GM12878 (cell line): ENCODE measurements around the gene HPF1. TPM values are rescaled to one million over a fixed set of nuclear protein-coding genes. Genes with fewer than 3 reads are reported as not detected.

Experiments used
- ATF3 ChIP-seq: IDR thresholded peaks from 2 replicates; pipeline ENCODE4 v1.6.1; 2011; ENCODE audit warnings: low read depth, mild to moderate bottlenecking, low read length, moderate library complexity, borderline replicate concordance; ENCODE audit errors: extremely low read depth
- CUX1 ChIP-seq: IDR thresholded peaks from 2 replicates; pipeline ENCODE4 v1.6.1; 2012; ENCODE audit warnings: improper control_type of control experiment, low read depth, low read length; ENCODE audit not compliant: insufficient replicate concordance
- GABPA ChIP-seq: IDR thresholded peaks from 2 replicates; pipeline ENCODE4 v1.6.1; 2014; ENCODE audit warnings: antibody characterized with exemption, low read depth, mild to moderate bottlenecking, inconsistent platforms
- KDM1A ChIP-seq: fragments of 200-600 bp; sonication (generic); IDR thresholded peaks from 2 replicates; pipeline ENCODE4 v1.6.1; 2016; ENCODE audit warnings: borderline replicate concordance
- KLF5 ChIP-seq: fragments of 450-650 bp; IDR thresholded peaks from 2 replicates; pipeline ENCODE4 v1.6.1; 2014; ENCODE audit warnings: mild to moderate bottlenecking; ENCODE audit not compliant: partially characterized antibody
- NFYB ChIP-seq: IDR thresholded peaks from 2 replicates; pipeline ENCODE4 v1.6.1; 2011; ENCODE audit warnings: low read depth, mild to moderate bottlenecking, low read length, improper control_type of control experiment, moderate library complexity; ENCODE audit not compliant: insufficient read depth
- NR2C1 ChIP-seq: fragments of 450-650 bp; IDR thresholded peaks from 2 replicates; pipeline ENCODE4 v1.6.1; 2017; ENCODE audit warnings: antibody characterized with exemption, mild to moderate bottlenecking, moderate library complexity
- PRDM15 ChIP-seq: fragments of 450-650 bp; formaldehyde crosslinking; IDR thresholded peaks from 2 replicates; pipeline ENCODE4 v1.4.0; 2020; ENCODE audit warnings: mild to moderate bottlenecking, moderate library complexity
- RAD21 ChIP-seq: IDR thresholded peaks from 2 replicates; pipeline ENCODE4 v1.6.1; 2011; ENCODE audit warnings: mild to moderate bottlenecking, low read depth, low read length, moderate library complexity; ENCODE audit not compliant: insufficient read depth
- RAD51 ChIP-seq: fragments of 450-650 bp; IDR thresholded peaks from 2 replicates; pipeline ENCODE4 v1.6.1; 2016; ENCODE audit warnings: moderate library complexity, mild to moderate bottlenecking, inconsistent platforms
- SMAD1 ChIP-seq: fragments of 450-650 bp; IDR thresholded peaks from 2 replicates; pipeline ENCODE4 v1.6.1; 2018; ENCODE audit warnings: mild to moderate bottlenecking, low read depth; ENCODE audit not compliant: partially characterized antibody
- STAT3 ChIP-seq: IDR thresholded peaks from 2 replicates; pipeline ENCODE4 v1.6.1; 2011; ENCODE audit warnings: low read depth, low read length, improper control_type of control experiment
- SUPT20H ChIP-seq: IDR thresholded peaks from 2 replicates; pipeline ENCODE4 v1.6.1; 2011; ENCODE audit warnings: low read depth, mild to moderate bottlenecking, low read length, moderate library complexity, borderline replicate concordance; ENCODE audit not compliant: control insufficient read depth
- USF1 ChIP-seq: IDR thresholded peaks from 2 replicates; pipeline ENCODE4 v1.6.1; 2011; ENCODE audit warnings: borderline replicate concordance, low read depth, mild to moderate bottlenecking, moderate library complexity, mixed read lengths, low read length; ENCODE audit not compliant: insufficient read depth; ENCODE audit errors: extremely low read length
- ZBTB4 ChIP-seq: fragments of 450-650 bp; formaldehyde crosslinking; IDR thresholded peaks from 2 replicates; pipeline ENCODE4 v1.4.0; 2022; ENCODE audit warnings: mild to moderate bottlenecking, moderate library complexity
- polyA plus RNA-seq, 11 experiments: library from polyadenylated mRNA; depleted of rRNA in 4 of 11; unstranded in 6 of 11; stranded (reverse) in 5 of 11; fragments of >200 nt; fragmentation: Nextera tagmentation in 4 of 11; fragmentation: Illumina TruSeq in 1 of 11; extraction: Ambion mirVana in 4 of 11; extraction: Trizol in 1 of 11; gene quantifications; 1 replicate in 1 of 11; 2 replicates in 10 of 11; pipeline versions ENCODE4 v1.2.1 to v1.2.3, GENCODE V29; 2011 to 2016; ENCODE audit warnings: inconsistent platforms in 2 of 11, missing spikeins in 2 of 11, low read depth in 1 of 11
- total RNA-seq, 4 experiments: library from RNA; depleted of rRNA in 3 of 4; stranded (reverse); fragments of >200 nt in 3 of 4; fragmentation: Illumina TruSeq in 1 of 4; extraction: Trizol in 1 of 4; gene quantifications; 2 replicates each; pipeline versions ENCODE4 v1.2.1 to v1.2.3, GENCODE V29; 2013 to 2021

HPF1 gene
- total and polyA plus RNA-seq, 10 of the 15 experiments (the other 5 are each of a cell fraction or from before 2014, with no cell fraction given) = 31.2 to 93.5 (median 48.7) TPM

- TF ChIP-seq ZBTB4 (CRISPR knock-in tag) (no peak), CUX1 (no peak), GABPA (peak; percentile 86), SMAD1 (no peak), ATF3 (no peak), SUPT20H (no peak), KDM1A (no peak), STAT3 (no peak), KLF5 (no peak), NR2C1 (peak; percentile 93), RAD21 (no peak), RAD51 (no peak), PRDM15 (CRISPR knock-in tag) (no peak), NFYB (no peak), USF1 (no peak)
These were observed at the start of gene HPF1 (continued) for GRCh38 chr4:169757575-169758184.
